ENCODE measurements around the gene JCHAIN. TPM values are rescaled to one million over a fixed set of nuclear protein-coding genes. Genes with fewer than 3 reads are reported as not detected.

Gene JCHAIN
- polyA plus RNA-seq, 2 of the 4 experiments (the other 2 are of a cell fraction) = 0.17 to 0.22 TPM

- TF ChIP-seq POLR2AphosphoS2 (conservative IDR thresholded peaks at IDR 0.05; ENCODE audit: low read length) = no peak
These were observed 28.9 kb downstream of the JCHAIN start (continued) for GRCh38 chr4:70637239-70637913.

DNA sequence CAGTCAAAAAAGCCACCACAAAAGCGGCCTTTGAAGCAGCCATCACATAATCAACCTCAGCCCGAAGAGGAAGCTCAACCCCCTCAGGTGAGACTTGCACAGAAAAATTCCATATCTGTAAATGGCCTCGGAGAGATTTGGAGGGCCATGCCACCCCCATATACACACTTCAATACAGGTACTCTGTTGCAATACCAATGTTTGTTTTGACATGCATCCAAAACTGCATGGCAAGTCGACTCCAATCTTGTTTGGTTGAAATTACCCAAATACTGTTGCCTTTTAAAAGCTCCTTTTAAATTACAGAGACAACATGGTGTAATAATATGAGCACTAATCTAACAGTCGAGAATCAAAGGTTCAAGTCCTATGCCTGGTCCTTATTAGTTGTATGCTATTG is 31.8 kb downstream of the JCHAIN start:
- FAIRE-seq = no peak
- TF ChIP-seq JUN (IDR thresholded peaks at IDR 0.05) (no peak), SREBF2 (IDR thresholded peaks at IDR 0.05) (no peak), ZSCAN20 (CRISPR knock-in tag; IDR thresholded peaks at IDR 0.05) (no peak), EHF (CRISPR knock-in tag; IDR thresholded peaks at IDR 0.05) (no peak), BHLHE40 (IDR thresholded peaks at IDR 0.05; ENCODE audit: low read depth, low read length) (no peak), NFE2L2 (conservative IDR thresholded peaks at IDR 0.05; ENCODE audit: low read length) (no peak), ATOH8 (CRISPR knock-in tag; IDR thresholded peaks at IDR 0.05; ENCODE audit: low read depth) (no peak), RCOR1 (IDR thresholded peaks at IDR 0.05; ENCODE audit: low read depth, low read length) (no peak), RAD21 (conservative IDR thresholded peaks at IDR 0.05 in 1 of 2, IDR thresholded peaks at IDR 0.05 in 1 of 2) (no peak), HEYL (CRISPR knock-in tag; IDR thresholded peaks at IDR 0.05) (no peak), TP53 (CRISPR knock-in tag; IDR thresholded peaks at IDR 0.05) (no peak), ZFP36 (IDR thresholded peaks at IDR 0.05; ENCODE audit: borderline replicate concordance, partially characterized antibody) (no peak), MAZ (IDR thresholded peaks at IDR 0.05; ENCODE audit: borderline replicate concordance, low read depth, low read length) (no peak), CTCF (IDR thresholded peaks at IDR 0.05) (no peak), ZC3H11A (IDR thresholded peaks at IDR 0.05) (no peak)
- ChIA-PET CTCF (interaction anchor here (1.3 kb wide), 1 partner anchor 33 kb away, joined by 3 read pairs; no protein-coding TSS in a partner anchor), POLR2A (no interaction called here)
- Histone ChIP-seq H3K4me2 (no peak overlapping the region), H3K9me3 (no peaks in the 10 kb centered on the region), H3K4me1 (peaks cover 9% of the 10 kb centered on the region; the same call in 2 of the 3 replicates), H3K4me3 (no peak overlapping the region), H3K27ac (no peak overlapping the region)
- no peak for ATAC-seq
- 67% methylated on average over 4 of the region's 5 CpGs for WGBS (ENCODE audit: missing lambda C conversion rate)
- no peak for DNase-seq (ENCODE audit: low read depth in 1 of 2, low spot score in 1 of 2)

GRCh38 chr4:70632028-70632427 is 34.3 kb downstream of the JCHAIN start:
- peaks cover 13% of the 10 kb centered on the region for H3K4me1 ChIP-seq
- TF ChIP-seq GATA3 (IDR thresholded peaks at IDR 0.05; ENCODE audit: borderline replicate concordance) = no peak
- TF ChIP-seq FOXS1 (CRISPR knock-in tag; IDR thresholded peaks at IDR 0.05) = no peak
- no peak for TF ChIP-seq CHD2 (IDR thresholded peaks at IDR 0.05; ENCODE audit: low read length, partially characterized antibody)
- no peak for TF ChIP-seq JUN (IDR thresholded peaks at IDR 0.05)
- TF ChIP-seq BHLHE40 (IDR thresholded peaks at IDR 0.05; ENCODE audit: low read depth, low read length) = no peak
- no peak for TF ChIP-seq FOSL2 (IDR thresholded peaks at IDR 0.05)
- peak; percentile 82 for TF ChIP-seq FOSL2 (CRISPR knock-in tag; IDR thresholded peaks at IDR 0.05)
- no peak for TF ChIP-seq HDAC2 (IDR thresholded peaks at IDR 0.05)
- H3K27ac ChIP-seq = no peak overlapping the region
- WGBS (ENCODE audit: missing lambda C conversion rate) = 48% methylated on average over 1 of the region's 1 CpG
- DNase-seq (ENCODE audit: low read depth in 1 of 2, low spot score in 1 of 2) = peak in 1 of 2 experiments; percentile 13
- no peak for ATAC-seq
- POLR2A ChIA-PET = no interaction called here
- no peak overlapping the region for H3K4me2 ChIP-seq
- H3K9me3 ChIP-seq = no peaks in the 10 kb centered on the region
- no peak overlapping the region for H3K4me3 ChIP-seq
- CTCF ChIA-PET = interaction anchor here (0.9 kb wide), 1 partner anchor 26 kb away, joined by 3 read pairs; no protein-coding TSS in a partner anchor
- no peak for FAIRE-seq

Data from A549 (cell line).